Muscle of leg (tissue), 11 donors: Measurements from ENCODE around the gene BTD. TPM values are rescaled to one million over a fixed set of nuclear protein-coding genes. Genes with fewer than 3 reads are reported as not detected.

Experiments
- DNase-seq: peaks from one replicate; pipeline ENCODE4 v3.0.0; 2013
- H3K27ac ChIP-seq: one replicate; pipeline ENCODE4 v1.5.1; 2013; ENCODE audit warnings: mild to moderate bottlenecking, low read length, control low read depth
- H3K27me3 ChIP-seq: one replicate; pipeline ENCODE4 v1.6.1; 2013; ENCODE audit warnings: low read length; ENCODE audit not compliant: control insufficient read depth, insufficient read depth
- H3K36me3 ChIP-seq: one replicate; pipeline ENCODE4 v1.6.1; 2013; ENCODE audit warnings: low read length; ENCODE audit not compliant: control insufficient read depth, insufficient read depth
- H3K4me1 ChIP-seq: one replicate; pipeline ENCODE4 v1.6.1; 2013; ENCODE audit warnings: low read length; ENCODE audit not compliant: control insufficient read depth, insufficient read depth
- H3K4me3 ChIP-seq: one replicate; pipeline ENCODE4 v1.5.1; 2013; ENCODE audit warnings: low read length, control low read depth
- H3K9me3 ChIP-seq: replicated peaks from 2 replicates; pipeline ENCODE4 v1.6.1; 2013; ENCODE audit warnings: low read depth, low read length; ENCODE audit not compliant: control insufficient read depth
- WGBS: methylation state at CpG from one replicate; pipeline ENCODE4 v1.1.5; 2013; ENCODE audit warnings: missing lambda C conversion rate; ENCODE audit not compliant: insufficient coverage; 5-methylcytosine and 5-hydroxymethylcytosine counted together
- polyA plus RNA-seq, 8 donors: library from polyadenylated mRNA; unstranded; fragments of 120-200 nt; gene quantifications; one replicate each; pipeline versions ENCODE4 v1.2.1 to v1.2.3, GENCODE V29; 2013; ENCODE audit warnings: inconsistent platforms in 1 of 8, low replicate concordance in 1 of 8; ENCODE audit not compliant: insufficient read length in 8 of 8, insufficient read depth in 1 of 8
- total RNA-seq: library from RNA; stranded (reverse); fragments of 120-200 nt; gene quantifications from one replicate; pipeline ENCODE4 v1.2.4, GENCODE V29; 2013

The BTD gene
- total and polyA plus RNA-seq, 9 donors, result 10.5 to 13.9 (median 11.4) TPM

- no peak for DNase-seq
- no peaks in the 10 kb centered on the region for H3K27me3 ChIP-seq
- no peaks in the 10 kb centered on the region for H3K4me1 ChIP-seq
- no peak overlapping the region for H3K27ac ChIP-seq
- no peak overlapping the region for H3K4me3 ChIP-seq
- WGBS, result no CpG with 5 or more reads among the region's 4 CpGs
- no peaks in the 10 kb centered on the region for H3K9me3 ChIP-seq
- peaks cover 26% of the 10 kb centered on the region for H3K36me3 ChIP-seq
Measured at GRCh38 chr3:15572138-15572537, 29.4 kb upstream of the BTD start.

GRCh38 chr3:15575446-15575845, 26.1 kb upstream of the BTD start:
- Histone ChIP-seq H3K27ac (no peak overlapping the region), H3K4me1 (peaks cover 3% of the 10 kb centered on the region), H3K9me3 (no peaks in the 10 kb centered on the region), H3K27me3 (no peaks in the 10 kb centered on the region), H3K4me3 (no peak overlapping the region), H3K36me3 (peaks cover 22% of the 10 kb centered on the region)
- DNase-seq, result no peak
- 100% methylated on average over 1 of the region's 5 CpGs for WGBS

GRCh38 chr3:15576475-15576874, 25.1 kb upstream of the BTD start:
- Histone ChIP-seq H3K9me3 (no peaks in the 10 kb centered on the region), H3K27ac (no peak overlapping the region), H3K27me3 (no peaks in the 10 kb centered on the region), H3K4me3 (no peak overlapping the region), H3K4me1 (peaks cover 3% of the 10 kb centered on the region), H3K36me3 (peaks cover 21% of the 10 kb centered on the region)
- no CpG with 5 or more reads among the region's 3 CpGs for WGBS
- DNase-seq, result no peak

GRCh38 chr3:15578289-15578867, 23.2 kb upstream of the BTD start:
- WGBS, result 23% methylated on average over 2 of the region's 3 CpGs

GRCh38 chr3:15579051-15579450, 22.5 kb upstream of the BTD start:
- peak; percentile 58 for DNase-seq
- Histone ChIP-seq H3K27ac (no peak overlapping the region), H3K9me3 (no peaks in the 10 kb centered on the region), H3K4me3 (no peak overlapping the region), H3K36me3 (peaks cover 17% of the 10 kb centered on the region), H3K4me1 (peaks cover 3% of the 10 kb centered on the region), H3K27me3 (no peaks in the 10 kb centered on the region)
- no CpG with 5 or more reads among the region's 2 CpGs for WGBS

More at GRCh38 chr3:15578289-15578867, 23.2 kb upstream of the BTD start:
- Histone ChIP-seq H3K9me3 (no peaks in the 10 kb centered on the region), H3K36me3 (peaks cover 20% of the 10 kb centered on the region), H3K27ac (no peak overlapping the region), H3K27me3 (no peaks in the 10 kb centered on the region), H3K4me3 (no peak overlapping the region), H3K4me1 (peaks cover 3% of the 10 kb centered on the region)
- peak; percentile 63 for DNase-seq

GRCh38 chr3:15581471-15582394, 19.8 kb upstream of the BTD start:
- no peak overlapping the region for H3K4me3 ChIP-seq
- DNase-seq, result no peak
- H3K27me3 ChIP-seq, result no peaks in the 10 kb centered on the region
- H3K36me3 ChIP-seq, result peaks cover 19% of the 10 kb centered on the region
- H3K4me1 ChIP-seq, result peaks cover 3% of the 10 kb centered on the region
- H3K27ac ChIP-seq, result no peak overlapping the region
- H3K9me3 ChIP-seq, result no peaks in the 10 kb centered on the region
- WGBS, result 100% methylated on average over 1 of the region's 3 CpGs

GRCh38 chr3:15585111-15585845, 16.3 kb upstream of the BTD start:
- no peak overlapping the region for H3K27ac ChIP-seq
- 80% methylated on average over 1 of the region's 6 CpGs for WGBS
- H3K27me3 ChIP-seq, result no peaks in the 10 kb centered on the region
- H3K36me3 ChIP-seq, result peaks cover 24% of the 10 kb centered on the region
- no peaks in the 10 kb centered on the region for H3K9me3 ChIP-seq
- DNase-seq, result peak; percentile 38
- H3K4me3 ChIP-seq, result no peak overlapping the region
- no peaks in the 10 kb centered on the region for H3K4me1 ChIP-seq

GRCh38 chr3:15591242-15591641, 10.3 kb upstream of the BTD start:
- H3K4me1 ChIP-seq, result no peaks in the 10 kb centered on the region
- peaks cover 16% of the 10 kb centered on the region for H3K36me3 ChIP-seq
- no peak for DNase-seq
- WGBS, result no CpG with 5 or more reads among the region's 3 CpGs
- H3K27me3 ChIP-seq, result no peaks in the 10 kb centered on the region
- no peaks in the 10 kb centered on the region for H3K9me3 ChIP-seq
- H3K4me3 ChIP-seq, result no peak overlapping the region
- H3K27ac ChIP-seq, result no peak overlapping the region

GRCh38 chr3:15591928-15592327, 9.6 kb upstream of the BTD start:
- no peaks in the 10 kb centered on the region for H3K9me3 ChIP-seq
- no peak for DNase-seq
- peaks cover 16% of the 10 kb centered on the region for H3K36me3 ChIP-seq
- WGBS, result no CpG with 5 or more reads among the region's 21 CpGs
- no peaks in the 10 kb centered on the region for H3K4me1 ChIP-seq
- no peak overlapping the region for H3K27ac ChIP-seq
- H3K4me3 ChIP-seq, result no peak overlapping the region
- no peaks in the 10 kb centered on the region for H3K27me3 ChIP-seq

- H3K4me1 ChIP-seq, result no peaks in the 10 kb centered on the region
- no peak for DNase-seq
- H3K27me3 ChIP-seq, result no peaks in the 10 kb centered on the region
- H3K27ac ChIP-seq, result no peak overlapping the region
- H3K4me3 ChIP-seq, result no peak overlapping the region
- H3K36me3 ChIP-seq, result peaks cover 16% of the 10 kb centered on the region
- no peaks in the 10 kb centered on the region for H3K9me3 ChIP-seq
- WGBS, result no CpG with 5 or more reads among the region's 8 CpGs
Measured at GRCh38 chr3:15592968-15593367, 8.6 kb upstream of the BTD start.
